A172 (cell line): ENCODE results near the gene PRKAB1. TPM values are rescaled to one million over a fixed set of nuclear protein-coding genes. Genes with fewer than 3 reads are reported as not detected.
A peak's percentile ranks its signal among the peaks of the same experiment; 100 is the strongest.
"Not testable (repeated sequence)": the region's sequence is repeated elsewhere in the genome, so short reads cannot be mapped to it uniquely, and the experiment has no call there.

Source experiments
- DNase-seq: peaks from one replicate; pipeline ENCODE4 v3.0.0-alpha.2; 2015; ENCODE audit warnings: low spot score
- total RNA-seq: library from RNA; depleted of rRNA; stranded (reverse); fragments of >200 nt; shearing (Covaris generic); gene quantifications from 2 replicates; pipeline ENCODE4 v1.2.3, GENCODE V29; 2014

Gene PRKAB1
- total RNA-seq, 1 experiment from 2014 or later: 5.4 TPM

DNA sequence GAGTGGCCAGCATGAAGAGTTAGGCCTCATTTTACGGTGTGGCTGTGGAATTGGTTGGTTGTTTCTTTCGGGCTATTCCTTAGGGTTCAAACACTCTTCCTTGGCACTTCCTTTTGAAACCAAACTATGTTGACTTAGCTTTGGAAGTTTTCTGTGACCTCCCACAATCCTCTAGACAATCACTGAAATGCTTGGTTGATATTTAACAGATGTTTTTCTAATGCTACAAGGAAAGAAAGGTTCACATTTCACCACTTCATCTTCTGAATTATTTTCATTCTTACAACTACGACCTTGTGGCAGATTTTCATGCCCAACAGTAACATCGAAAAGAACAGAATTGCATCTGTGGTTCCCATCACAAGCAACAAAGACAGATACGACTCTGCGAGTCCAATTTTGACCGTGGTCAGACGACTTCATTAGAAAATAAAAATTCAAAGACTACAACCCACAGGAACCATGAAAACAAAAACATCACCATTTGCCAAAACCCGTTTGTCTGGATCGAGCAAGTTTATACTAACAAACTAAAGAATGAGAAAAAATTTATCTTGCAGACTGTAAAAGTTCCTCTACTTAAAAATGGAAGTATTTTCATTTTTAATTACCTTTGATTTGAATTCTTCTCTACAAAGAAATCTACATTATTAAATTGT lies 16.9 kb downstream of the PRKAB1 start:
- no peak for DNase-seq

- DNase-seq: no peak
Observed at GRCh38 chr12:119685375-119685774, 17.4 kb downstream of the PRKAB1 start.

DNA sequence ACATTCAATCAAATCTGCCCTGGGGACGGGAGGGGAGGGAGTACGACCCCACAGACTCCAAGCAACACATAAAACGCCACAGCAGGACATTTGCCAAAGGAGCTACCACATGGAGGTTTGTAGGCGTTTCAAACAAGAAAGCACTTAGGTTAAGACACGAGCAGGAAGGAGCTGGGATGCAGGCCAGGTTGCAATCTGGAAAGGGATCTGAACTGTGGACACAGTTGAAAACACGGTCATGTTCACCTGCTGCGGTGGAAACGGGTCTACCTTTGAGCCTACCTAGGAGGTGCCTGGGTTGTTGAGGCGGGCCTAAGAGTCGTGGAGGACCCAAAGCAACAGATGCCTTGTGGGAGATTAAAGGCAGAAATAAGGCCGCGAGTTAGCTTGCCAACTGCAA lies 18.4 kb downstream of the PRKAB1 start:
- no peak for DNase-seq

- DNase-seq: no peak
Observed at GRCh38 chr12:119686776-119687175, 18.8 kb downstream of the PRKAB1 start.

- no peak for DNase-seq
Observed at GRCh38 chr12:119687406-119687805, 19.5 kb downstream of the PRKAB1 start.

GRCh38 chr12:119687879-119688278 lies 19.9 kb downstream of the PRKAB1 start:
- no peak for DNase-seq

- DNase-seq: no peak
Observed at GRCh38 chr12:119689935-119690500, 22.1 kb downstream of the PRKAB1 start.

GRCh38 chr12:119691202-119691810 lies 23.4 kb downstream of the PRKAB1 start:
- DNase-seq: no peak

DNA sequence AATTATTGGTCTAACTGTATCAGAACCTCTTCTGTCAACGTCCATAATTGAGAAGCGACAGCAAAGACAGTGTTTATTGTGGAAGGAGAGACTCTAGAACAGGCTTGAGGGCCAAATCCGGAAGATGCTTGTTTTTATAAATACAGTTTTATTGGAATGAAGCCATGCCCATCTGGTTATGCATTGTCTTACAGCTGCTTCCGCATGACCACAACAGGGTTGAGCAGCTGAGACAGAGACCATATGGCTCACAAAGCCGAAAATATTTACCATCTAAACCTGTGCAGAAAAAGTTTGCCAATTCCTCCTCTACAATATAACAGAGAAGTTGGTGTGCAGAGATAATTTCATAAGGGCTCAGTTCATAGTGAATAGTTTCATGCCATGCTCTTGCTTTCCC lies 24.5 kb downstream of the PRKAB1 start:
- no peak for DNase-seq

DNA sequence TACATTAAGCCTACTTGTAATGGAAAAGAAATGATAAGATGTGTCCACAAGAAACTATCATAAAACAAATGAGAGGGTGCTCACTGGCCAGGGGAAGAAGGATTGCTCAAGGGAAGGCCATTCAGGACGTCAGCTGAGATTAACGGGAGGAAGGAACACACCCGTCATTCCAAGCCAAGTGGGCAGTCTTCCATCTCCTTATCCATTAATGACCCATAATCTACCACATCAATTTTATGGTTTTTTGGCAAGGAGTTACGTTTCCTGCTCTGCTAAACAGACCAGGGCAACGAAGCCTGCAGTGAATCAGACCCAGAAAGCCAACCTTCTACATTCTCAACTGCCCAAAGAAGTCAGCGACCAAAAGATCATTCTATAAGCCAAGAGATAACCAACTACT lies 25.1 kb downstream of the PRKAB1 start:
- peak; percentile 93 for DNase-seq

- DNase-seq: no peak
Observed at GRCh38 chr12:119693511-119693910, 25.6 kb downstream of the PRKAB1 start.

DNA sequence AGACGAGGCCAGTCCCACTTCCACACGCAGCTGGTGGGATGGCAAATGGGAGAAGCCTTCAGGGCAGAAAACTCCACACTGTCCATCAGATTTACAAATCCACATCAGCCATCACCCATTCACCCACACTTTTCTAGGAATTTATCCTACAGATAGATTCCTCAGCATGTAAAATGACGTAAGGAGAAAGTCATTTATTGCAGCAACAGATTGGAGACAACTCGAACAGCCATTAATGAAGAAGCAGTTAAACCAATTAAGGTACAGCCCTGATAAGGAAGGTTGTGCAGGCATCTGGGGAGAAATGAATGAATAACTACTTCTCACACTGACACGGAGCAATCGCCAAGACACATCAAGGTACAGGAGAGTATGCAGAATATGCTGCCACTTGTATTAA lies 26.2 kb downstream of the PRKAB1 start:
- no peak for DNase-seq

- no peak for DNase-seq
Observed at GRCh38 chr12:119695034-119695433, 27.1 kb downstream of the PRKAB1 start.

GRCh38 chr12:119696943-119697342 lies 29.0 kb downstream of the PRKAB1 start:
- no peak for DNase-seq

DNA sequence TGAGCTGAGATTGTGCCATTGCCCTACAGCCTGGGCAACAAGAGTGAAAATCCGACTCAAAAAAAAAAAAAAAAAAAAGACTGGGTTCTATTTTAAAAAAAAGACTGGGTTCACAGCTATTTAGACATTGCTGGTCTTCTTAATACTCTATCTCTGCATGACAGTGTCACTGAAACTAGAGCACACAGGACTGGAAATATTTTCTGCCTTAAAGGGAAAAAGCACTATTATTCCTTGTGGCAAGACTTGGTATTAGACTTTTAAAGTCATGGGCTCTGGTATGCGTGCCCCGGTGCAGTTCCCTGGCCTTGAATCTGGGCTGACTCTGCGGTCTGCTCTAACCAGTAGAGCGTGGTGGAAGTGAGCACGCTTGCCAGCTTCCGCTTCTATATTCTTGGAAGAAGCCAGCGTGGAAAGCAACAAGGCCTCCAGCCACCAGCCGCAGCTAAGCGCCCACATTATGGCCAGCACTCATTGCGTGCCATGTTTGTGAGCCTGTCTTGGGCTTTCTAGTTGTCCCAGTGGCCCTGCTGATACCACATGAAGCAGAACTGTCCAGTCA lies 31.3 kb downstream of the PRKAB1 start:
- DNase-seq: no peak

- no peak for DNase-seq
Observed at GRCh38 chr12:119700078-119700477, 32.1 kb downstream of the PRKAB1 start.

- DNase-seq: peak; percentile 21
Observed at GRCh38 chr12:119704065-119704747, 36.3 kb downstream of the PRKAB1 start.

DNA sequence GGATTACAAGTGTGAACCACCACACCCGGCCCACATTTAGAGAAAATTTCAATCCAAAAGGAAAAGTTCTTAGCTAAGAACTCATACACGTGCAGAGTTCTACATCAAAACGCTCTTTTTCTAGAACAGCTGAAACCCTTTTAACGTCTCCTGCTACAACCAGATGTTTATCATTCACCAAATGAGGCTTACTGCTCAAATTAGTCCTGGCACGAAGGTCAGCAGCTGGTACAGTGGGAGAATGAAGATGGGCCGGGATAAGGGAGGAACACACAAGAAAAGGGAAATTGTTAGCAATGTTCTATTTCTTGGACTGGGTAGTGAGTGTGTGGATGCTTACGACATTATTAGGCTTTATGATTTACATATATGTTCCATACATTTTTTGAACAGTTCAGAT lies 37.2 kb downstream of the PRKAB1 start:
- no peak for DNase-seq

GRCh38 chr12:119706427-119706826 lies 38.5 kb downstream of the PRKAB1 start:
- DNase-seq: not testable (repeated sequence)

- DNase-seq: no peak
Observed at GRCh38 chr12:119710374-119710964, 42.5 kb downstream of the PRKAB1 start.

GRCh38 chr12:119710965-119711551 lies 43.1 kb downstream of the PRKAB1 start:
- DNase-seq: no peak

- DNase-seq: no peak
Observed at GRCh38 chr12:119711693-119712092, 43.8 kb downstream of the PRKAB1 start.
